HK-2 (cell line): ENCODE measurements around the gene OR1D2.
"Not testable (repeated sequence)": the region's sequence is repeated elsewhere in the genome, so short reads cannot be mapped to it uniquely, and the experiment has no call there.

Experiments used
- DNase-seq: peaks from one replicate; pipeline ENCODE4 v3.0.0-alpha.2; 2018; ENCODE audit not compliant: unreplicated experiment

The OR1D2 gene

GRCh38 chr17:3104322-3104721 lies at the start of gene OR1D2:
OR1D2 (minus strand) TSS chr17:3104422; CDS start chr17:3092996, 11,426 bp downstream.
- DNase-seq: no peak

- not testable (repeated sequence) for DNase-seq
Measured at GRCh38 chr17:3137494-3137893, 33.3 kb upstream of the OR1D2 start.

DNA sequence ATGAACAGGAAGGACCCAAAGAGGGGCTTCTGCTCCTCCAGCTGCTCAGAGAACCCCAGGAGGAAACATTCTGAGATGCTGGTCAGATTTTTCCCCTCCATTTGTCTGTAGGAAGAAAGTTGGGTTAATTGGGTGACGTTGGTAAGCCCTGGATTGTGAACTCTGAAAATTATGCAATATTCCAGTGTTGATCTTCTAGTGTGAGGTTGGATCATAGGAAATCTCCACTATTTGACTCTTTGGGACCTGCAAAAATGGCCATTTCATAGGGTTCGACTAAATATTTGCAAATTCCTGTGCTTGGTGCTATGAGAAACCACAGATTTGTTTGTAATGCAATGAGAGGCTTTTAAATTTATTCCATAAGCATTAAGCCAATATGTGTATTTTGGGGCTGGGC lies 23.2 kb upstream of the OR1D2 start, which contains the start of gene OR1G1:
TSS of gene OR1G1 (minus strand) at position 101 of the 400 bp plus-strand sequence. CDS start at position 101, 0 bp downstream.
- DNase-seq: no peak

- not testable (repeated sequence) for DNase-seq
Measured at GRCh38 chr17:3073850-3074249, 30.4 kb downstream of the OR1D2 start.

DNA sequence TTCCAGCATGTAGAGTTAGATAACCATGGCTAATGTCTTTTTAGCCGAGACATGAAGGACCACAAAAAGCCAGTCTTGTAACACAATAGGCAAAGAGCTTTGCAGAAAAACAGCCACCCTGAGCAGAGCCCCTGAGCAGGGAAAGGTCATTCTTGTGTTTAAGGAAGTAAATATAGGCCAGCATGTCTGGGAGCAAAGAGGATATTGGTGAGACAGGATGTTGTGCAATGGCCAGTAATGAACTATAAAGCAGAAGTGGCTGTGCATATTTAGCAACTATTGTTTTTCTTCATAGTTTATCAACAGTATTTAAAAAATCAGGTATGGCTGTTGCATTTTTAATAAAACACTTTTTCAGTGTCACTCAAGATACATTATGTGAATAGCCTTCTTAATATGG lies 39.0 kb downstream of the OR1D2 start:
- not testable (repeated sequence) for DNase-seq

- DNase-seq: not testable (repeated sequence)
Measured at GRCh38 chr17:3063507-3063906, 40.7 kb downstream of the OR1D2 start, which contains the start of gene OR1D5. OR1D5 (minus strand) TSS chr17:3063607; CDS start chr17:3063607, 0 bp downstream.

DNA sequence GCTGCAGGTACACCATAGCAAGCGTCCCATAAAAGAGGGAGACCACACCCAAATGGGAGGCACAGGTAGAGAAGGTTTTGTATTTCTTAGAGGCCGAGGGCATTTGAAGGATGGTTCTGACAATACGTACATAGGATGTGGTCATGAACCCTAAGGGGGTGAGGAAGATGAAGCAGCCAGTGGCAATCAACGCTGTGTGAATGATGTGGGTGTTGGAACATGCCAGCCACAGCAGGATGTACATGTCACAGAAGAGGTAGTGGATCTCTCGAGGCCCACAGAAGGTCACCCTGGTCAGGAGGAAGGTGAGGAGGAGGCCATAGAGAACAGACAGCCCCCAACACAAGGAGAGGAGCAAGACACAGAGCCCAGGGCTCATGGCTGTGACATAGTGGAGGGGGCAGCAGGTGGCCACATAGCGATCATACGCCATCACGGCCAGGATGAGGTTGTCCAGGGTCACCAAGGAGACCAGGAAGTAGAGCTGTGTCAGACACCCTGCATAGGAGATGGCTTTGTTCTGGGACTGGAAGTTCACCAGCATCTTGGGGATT lies 41.3 kb downstream of the OR1D2 start:
- not testable (repeated sequence) for DNase-seq

- not testable (repeated sequence) for DNase-seq
Measured at GRCh38 chr17:3054868-3055267, 49.4 kb downstream of the OR1D2 start.

DNA sequence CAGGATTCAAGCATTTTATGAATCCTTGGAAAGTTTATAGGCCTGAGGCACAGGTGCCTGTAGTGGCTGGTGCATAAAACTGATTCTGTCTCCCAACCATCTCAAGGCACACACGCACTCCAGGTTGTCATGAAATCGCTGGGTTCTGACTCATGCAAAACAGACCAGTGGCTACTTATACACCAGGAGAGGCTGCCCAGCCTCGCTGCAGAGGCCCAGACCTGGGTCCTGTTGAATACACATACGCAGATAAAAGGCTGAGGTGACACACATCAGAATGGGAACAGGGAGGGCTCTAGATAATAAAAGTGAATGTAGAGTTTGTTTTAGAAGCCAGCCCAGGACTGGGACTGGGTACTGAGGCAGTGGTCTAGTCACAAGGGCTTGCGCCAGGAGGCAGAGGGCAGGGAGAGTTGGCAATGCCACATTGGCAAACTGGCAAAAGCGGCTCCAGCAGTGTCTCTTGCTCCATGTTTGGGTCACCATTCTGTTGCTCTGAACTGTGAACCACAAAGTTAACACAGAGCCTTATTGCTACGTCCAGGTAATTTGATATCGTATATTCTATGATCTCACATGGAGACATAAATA lies 54.4 kb downstream of the OR1D2 start:
- no peak for DNase-seq

GRCh38 chr17:3048727-3049471 lies 55.3 kb downstream of the OR1D2 start:
- DNase-seq: peak; percentile 96

DNA sequence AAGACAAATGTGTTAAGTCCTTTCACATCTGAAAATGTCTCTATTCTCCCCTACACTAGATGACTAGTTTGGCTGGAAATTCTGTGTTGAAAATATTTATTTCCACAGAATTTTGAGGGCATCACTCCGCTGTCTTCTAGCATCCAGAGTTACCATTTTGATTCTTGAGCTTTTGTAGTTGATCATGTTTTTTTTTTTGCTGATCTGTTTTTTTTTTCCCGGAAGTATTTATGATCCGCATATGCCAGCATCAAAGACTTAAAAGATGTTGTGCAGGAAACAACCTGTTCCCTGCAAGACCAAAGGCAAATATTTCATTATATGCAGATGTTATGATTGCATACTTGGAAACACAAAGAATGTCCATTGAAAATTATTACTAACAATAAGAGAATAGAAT lies 57.5 kb downstream of the OR1D2 start:
- no peak for DNase-seq

DNA sequence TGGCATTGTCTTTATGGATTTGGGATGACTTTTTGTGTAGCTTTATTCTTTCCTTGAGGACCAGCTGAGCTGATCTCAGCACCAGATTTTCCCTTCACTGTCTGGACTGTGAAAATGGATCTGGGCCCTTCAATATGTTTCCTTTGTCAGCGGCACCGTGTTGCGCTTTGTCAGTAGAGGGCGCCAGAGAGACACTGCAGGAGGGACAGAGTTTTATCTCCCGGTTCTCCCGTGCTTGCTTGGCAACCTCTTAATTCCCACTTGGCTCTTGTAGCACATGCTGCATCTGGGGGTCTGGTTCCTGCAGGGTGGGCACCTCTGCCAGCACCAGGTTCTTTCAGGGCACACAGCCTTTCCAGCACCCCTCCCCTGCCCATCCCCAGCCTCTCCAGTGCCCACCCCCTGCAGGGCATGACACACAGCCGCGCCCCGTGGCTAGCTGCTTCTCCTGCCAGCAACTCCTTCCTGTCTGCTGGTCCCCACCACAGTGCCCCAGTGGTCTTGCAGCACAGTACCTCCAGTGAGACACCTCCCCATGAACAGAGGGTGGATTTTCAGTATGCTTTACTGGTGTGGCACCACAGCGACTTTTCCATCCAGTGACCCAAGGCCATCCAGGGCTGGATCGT lies 60.4 kb downstream of the OR1D2 start:
- no peak for DNase-seq

GRCh38 chr17:3040882-3041281 lies 63.3 kb downstream of the OR1D2 start:
- no peak for DNase-seq

GRCh38 chr17:3039736-3040135 lies 64.5 kb downstream of the OR1D2 start:
- DNase-seq: no peak

GRCh38 chr17:3038941-3039340 lies 65.3 kb downstream of the OR1D2 start:
- DNase-seq: no peak
